ENCODE data around the gene NRXN3.

GRCh38 chr14:79356040-79356439, 1185.9 kb downstream of the NRXN3 start:
- TF ChIP-seq CTCF (IDR thresholded peaks at IDR 0.05; ENCODE audit: low read depth, low read length, missing input control) = no peak
- TF ChIP-seq, protein P1, sequence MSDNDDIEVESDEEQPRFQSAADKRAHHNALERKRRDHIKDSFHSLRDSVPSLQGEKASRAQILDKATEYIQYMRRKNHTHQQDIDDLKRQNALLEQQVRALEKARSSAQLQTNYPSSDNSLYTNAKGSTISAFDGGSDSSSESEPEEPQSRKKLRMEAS (IDR thresholded peaks at IDR 0.05) = no peak
